ENCODE measurements around the gene CEP57.

DNA sequence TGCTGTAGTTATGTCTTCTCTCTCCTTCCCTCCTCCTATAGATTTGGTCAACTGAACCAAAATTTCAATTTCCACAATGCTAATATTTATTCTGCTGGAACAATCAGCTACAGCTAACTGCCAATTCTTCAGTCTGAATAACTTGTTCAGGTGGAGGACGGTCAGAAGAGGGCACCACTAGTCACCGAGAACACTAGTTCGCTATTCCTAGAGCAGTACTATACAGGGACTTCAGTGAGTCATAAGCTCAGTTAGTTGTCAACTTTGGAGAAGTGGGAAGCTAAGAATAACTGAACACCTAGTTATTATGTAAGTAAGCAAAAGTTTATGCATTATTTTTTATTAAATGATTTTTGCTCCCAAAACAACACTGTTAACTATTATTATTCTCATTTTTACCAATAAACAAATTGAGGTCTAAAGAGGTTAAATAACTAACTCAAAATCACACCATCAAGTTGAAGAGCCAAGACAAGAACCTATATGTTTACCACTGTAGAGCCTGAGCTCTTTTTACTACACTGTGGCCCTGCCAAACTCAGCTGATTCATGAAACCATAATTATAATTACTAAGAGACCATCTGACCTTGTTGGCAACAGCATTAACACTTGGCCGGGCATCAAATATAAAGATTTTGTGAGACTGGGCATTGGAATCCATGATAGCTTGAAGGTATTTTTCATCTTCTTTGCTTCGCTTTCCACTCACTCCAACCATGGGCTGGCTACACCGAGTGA lies 59.0 kb downstream of the CEP57 start:
- TF ChIP-seq, protein P1, sequence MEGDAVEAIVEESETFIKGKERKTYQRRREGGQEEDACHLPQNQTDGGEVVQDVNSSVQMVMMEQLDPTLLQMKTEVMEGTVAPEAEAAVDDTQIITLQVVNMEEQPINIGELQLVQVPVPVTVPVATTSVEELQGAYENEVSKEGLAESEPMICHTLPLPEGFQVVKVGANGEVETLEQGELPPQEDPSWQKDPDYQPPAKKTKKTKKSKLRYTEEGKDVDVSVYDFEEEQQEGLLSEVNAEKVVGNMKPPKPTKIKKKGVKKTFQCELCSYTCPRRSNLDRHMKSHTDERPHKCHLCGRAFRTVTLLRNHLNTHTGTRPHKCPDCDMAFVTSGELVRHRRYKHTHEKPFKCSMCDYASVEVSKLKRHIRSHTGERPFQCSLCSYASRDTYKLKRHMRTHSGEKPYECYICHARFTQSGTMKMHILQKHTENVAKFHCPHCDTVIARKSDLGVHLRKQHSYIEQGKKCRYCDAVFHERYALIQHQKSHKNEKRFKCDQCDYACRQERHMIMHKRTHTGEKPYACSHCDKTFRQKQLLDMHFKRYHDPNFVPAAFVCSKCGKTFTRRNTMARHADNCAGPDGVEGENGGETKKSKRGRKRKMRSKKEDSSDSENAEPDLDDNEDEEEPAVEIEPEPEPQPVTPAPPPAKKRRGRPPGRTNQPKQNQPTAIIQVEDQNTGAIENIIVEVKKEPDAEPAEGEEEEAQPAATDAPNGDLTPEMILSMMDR (IDR thresholded peaks at IDR 0.05), result peak in 2 of 3 experiments; percentile 17 to 43
- no peak for TF ChIP-seq POLR2A (IDR thresholded peaks at IDR 0.05)
- no peak for TF ChIP-seq POLR2AphosphoS5 (IDR thresholded peaks at IDR 0.05; ENCODE audit: insufficient read depth in 1 of 2, low read depth in 1 of 2)

Measured in vagina (tissue), 2 donors.